Stimulated activated CD8-positive, alpha-beta memory T cell treated with anti-CD3 and anti-CD28 coated beads, Interleukin-12 subunit alpha, Interleukin-12 subunit beta, amount 100 ng/mL, for 4 hours (primary cell): ENCODE measurements around the gene CTAGE1.
"Not testable (repeated sequence)": the region's sequence is repeated elsewhere in the genome, so short reads cannot be mapped to it uniquely, and the experiment has no call there.

Experiments used
- DNase-seq: peaks from one replicate; pipeline ENCODE4 v3.0.0-alpha.2; 2020; ENCODE audit warnings: low read depth

CTAGE1 gene

GRCh38 chr18:22436136-22436535 lies 18.4 kb upstream of the CTAGE1 start:
- DNase-seq, result no peak

DNA sequence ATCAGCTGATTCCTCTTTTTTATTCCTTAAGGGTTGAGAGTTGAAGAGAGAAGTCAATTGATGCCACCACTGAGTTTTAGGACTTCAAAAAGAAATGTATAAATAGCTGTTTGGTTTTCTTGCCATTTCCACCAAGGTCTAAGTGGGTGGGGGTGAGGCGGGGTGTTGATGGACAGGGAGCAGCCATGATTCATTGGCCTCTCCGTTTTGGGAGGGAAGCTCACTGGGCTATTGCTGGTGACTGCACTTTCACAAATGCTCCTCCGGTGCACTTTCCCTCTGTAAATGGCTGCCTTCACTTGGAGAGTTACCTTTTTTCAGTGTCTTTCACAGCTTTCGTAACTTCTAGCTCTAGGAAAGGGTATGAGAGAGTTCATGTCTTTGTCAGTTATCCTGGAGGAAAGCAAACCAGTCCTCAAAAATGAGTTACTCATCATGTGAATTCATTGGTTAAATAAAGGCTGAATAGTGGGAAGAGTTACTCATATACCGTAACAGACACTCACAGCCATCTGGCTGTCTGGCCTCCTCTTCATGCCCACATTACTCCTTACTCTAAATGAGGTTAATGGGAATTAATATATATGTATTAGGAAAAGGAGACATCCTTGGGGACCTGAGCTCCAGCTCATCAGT lies 17.4 kb upstream of the CTAGE1 start:
- DNase-seq, result no peak

DNA sequence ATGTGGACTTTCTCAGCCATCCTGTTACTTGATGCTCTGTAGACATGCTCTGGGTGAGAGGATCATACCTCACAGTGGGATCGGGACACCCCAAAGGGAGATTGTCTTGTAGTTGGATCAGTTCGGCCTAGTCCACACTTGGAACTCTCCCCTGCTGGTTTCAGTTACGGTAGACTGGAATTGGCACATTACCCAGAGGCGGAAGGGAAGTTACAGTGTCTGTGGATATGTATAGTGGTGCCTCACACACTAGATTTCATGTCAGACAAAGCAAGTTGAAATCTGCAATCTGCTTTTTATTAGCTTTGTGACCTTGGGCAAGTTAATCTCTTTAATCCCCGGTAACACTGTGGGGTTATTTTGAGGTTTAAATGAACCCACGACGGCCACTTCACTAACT lies 16.2 kb upstream of the CTAGE1 start:
- no peak for DNase-seq

DNA sequence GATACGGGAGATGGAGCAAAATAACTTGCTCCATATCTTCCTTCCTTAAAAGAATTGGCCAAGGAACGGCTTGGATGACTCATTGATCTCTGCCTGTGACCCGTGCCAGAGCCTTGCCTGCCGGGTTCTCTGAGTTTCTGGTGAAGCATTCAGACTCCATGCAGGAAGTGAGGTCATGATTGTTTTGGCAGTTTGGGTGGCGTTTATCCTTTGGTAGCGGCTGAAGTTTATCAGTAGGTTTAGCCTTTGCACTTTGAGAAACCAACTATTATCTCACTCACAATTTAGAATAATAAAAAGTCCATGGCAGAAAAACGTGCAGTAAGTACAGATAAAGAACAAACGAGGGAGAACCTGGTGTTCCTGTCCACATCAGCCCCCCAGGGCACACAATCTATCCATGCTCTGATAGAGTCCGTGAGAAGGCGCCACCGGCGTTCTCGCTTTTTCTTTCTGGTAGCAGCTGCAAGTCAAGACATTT lies 15.0 kb upstream of the CTAGE1 start:
- DNase-seq, result no peak

- no peak for DNase-seq
Observed at GRCh38 chr18:22429564-22429963, 11.8 kb upstream of the CTAGE1 start.

- no peak for DNase-seq
Observed at GRCh38 chr18:22428672-22429071, 11.0 kb upstream of the CTAGE1 start.

DNA sequence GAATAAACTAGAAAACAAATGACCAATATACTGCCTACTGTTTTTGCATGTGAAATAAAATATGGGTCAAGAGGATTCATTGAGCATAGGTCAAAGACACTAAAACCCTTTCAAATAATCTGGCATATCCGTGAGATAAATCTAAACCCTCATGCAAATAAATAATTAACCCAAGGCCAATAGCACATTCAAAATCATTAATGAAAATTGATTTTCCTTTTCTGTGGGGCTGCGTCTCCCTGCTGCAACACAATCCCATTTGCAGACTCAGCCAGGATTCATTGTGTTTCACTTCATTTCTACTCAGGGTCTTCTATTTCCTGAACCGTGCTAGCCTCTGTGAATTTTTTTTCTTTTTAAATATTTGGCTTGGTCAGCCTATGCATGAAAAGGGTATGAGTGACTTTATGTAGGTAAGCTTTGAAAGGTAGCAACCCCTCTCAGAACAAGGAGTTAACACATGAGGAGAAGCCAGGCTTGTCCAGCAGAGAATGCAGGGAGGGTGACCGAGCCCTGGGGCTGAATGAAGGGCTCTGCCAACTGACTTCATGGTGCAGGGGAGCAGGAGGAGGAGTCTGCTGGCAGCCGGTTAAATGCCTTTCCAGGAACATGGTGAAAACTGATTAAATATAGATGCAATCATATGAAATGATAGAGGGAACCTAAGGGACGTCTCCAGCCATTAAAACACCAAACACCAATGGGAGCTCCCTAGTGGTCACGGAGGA lies 10.3 kb upstream of the CTAGE1 start:
- DNase-seq, result no peak

DNA sequence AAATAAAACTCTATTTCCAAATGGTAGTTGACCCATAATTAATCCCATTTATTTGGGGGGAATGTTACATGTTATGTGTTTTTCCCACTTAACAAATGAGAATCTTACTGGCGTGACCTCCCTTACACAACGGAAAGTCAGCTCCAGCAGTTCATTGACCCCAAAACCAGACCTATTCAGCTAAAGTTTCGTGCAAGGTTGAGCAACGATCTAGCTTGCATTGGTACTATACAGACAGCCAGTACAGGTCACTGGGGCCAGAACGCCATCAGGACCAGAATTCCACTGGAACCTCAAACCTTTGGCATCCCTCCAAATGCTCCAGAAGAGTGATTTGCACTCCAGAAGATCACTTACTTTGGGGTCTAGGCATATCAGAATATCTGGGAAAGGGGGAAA lies 6.8 kb upstream of the CTAGE1 start:
- no peak for DNase-seq

- no peak for DNase-seq
Observed at GRCh38 chr18:22423878-22424564, 6.3 kb upstream of the CTAGE1 start.

GRCh38 chr18:22422909-22423548 lies 5.3 kb upstream of the CTAGE1 start:
- DNase-seq, result no peak

DNA sequence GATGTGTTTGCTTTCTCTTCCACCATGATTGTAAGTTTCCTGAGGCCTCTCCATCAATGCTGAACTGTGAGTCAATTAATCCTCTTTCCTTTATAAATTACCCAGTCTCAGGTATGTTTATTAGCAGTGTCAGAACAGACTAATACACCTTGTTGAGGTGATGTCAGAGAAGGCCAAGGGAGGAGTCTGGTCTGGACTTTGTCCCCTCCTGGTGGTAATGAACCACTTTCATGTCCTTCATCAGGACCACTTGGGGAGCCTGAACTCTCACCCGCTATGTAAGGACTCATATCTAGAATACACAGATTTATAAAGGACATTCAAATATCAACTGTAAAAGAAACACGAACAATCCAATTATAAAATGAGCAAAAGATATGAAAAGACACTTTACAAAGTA lies 2.9 kb upstream of the CTAGE1 start:
- no peak for DNase-seq

- no peak for DNase-seq
Observed at GRCh38 chr18:22412176-22412911, 5.4 kb downstream of the CTAGE1 start.

- no peak for DNase-seq
Observed at GRCh38 chr18:22411446-22411845, 6.3 kb downstream of the CTAGE1 start.

GRCh38 chr18:22410126-22410525 lies 7.6 kb downstream of the CTAGE1 start:
- DNase-seq, result no peak

DNA sequence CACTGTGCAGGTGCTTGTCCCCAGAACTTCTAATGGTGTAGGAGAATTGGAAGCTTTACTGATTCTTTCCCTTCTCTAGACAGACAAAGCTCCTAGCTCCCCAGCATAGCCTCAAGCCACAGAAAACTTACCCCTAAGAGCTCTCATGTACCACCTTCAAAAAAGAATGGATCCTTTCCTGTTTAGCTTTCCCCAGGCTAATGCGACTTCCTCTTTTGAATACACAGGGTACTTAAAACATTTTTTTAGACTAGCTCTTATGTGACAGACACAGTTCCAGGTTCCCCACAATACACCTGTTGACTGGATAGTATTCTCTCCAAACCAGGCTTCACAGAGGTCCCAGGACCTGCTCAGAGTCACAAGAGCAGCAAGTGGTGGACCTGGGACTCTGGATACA lies 8.3 kb downstream of the CTAGE1 start:
- no peak for DNase-seq

GRCh38 chr18:22408059-22408458 lies 9.7 kb downstream of the CTAGE1 start:
- DNase-seq, result no peak

DNA sequence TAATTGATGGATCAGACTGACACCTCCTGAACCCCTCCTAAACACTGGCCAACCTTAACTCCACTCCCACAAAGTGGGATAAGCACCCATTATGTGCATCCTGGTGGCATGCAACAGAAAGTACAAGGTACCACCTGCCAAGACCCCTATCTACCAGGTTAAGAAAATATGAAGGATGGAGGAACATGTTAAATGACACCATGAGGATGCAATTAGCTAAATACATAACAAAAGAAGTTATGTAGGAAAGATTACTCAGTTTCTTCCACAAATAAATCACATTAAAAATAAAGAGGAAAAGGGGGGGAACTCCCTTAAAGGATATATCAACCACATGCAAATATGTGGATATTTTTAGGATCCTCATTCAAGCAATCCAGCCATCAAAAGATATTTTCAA lies 12.6 kb downstream of the CTAGE1 start:
- no peak for DNase-seq

DNA sequence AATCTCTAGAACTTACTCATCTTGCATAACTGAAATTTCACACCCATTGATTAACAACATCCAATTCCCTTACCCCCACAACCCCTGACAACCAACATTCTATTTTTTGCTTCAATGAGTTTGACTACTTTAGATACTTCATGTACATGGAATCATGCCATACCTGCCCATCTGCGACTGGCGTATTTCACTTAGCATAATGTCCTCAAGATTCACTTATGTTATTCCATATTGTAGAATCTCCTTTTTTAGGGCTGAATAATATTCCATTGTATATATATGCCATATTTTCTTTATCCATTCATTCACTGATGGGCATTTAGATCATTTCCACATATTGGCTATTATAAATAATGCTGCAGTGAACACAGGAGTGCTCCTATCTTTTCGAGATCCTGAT lies 13.8 kb downstream of the CTAGE1 start:
- no peak for DNase-seq

GRCh38 chr18:22399949-22400348 lies 17.8 kb downstream of the CTAGE1 start:
- no peak for DNase-seq

- DNase-seq, result no peak
Observed at GRCh38 chr18:22398464-22398863, 19.3 kb downstream of the CTAGE1 start.

DNA sequence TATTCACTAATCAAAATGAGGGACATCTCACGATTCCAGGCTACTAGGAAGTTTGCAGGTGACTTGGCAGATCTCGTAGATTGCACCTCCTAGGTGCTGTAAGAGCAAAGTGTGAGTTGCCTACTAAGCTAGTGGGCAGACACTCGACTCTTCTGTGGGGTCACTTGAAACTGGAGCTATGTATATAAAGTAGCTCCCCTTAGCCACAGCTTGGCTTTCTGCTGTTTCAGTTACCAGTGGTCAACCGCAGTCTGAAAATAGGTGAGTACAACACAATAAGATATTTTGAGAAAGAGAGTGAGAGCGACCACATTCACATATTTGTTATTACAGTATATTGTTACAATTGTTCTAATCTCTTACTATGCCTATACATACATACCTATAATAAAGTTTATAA lies 23.3 kb downstream of the CTAGE1 start:
- no peak for DNase-seq

DNA sequence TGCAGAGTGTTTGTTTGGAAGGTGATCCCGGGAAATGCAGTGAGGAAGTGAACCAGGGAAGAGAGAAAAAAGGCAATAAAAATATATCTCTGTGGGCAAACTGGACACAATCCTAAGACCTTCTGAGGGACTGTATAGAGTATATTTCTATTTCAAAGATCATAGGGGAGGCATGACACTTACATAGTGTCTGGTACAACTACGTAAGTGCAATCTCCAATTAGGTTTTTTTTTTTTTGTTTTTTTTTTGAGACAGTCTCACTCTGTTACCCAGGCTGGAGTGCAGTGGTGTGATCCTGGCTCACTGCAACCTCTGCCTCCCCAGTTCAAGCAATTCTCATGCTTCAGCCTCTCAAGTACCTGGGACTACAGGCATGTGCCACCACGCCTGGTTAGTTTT lies 24.6 kb downstream of the CTAGE1 start:
- DNase-seq, result not testable (repeated sequence)
